Measurements from ENCODE around the gene ATAD2B.

Gene ATAD2B

DNA sequence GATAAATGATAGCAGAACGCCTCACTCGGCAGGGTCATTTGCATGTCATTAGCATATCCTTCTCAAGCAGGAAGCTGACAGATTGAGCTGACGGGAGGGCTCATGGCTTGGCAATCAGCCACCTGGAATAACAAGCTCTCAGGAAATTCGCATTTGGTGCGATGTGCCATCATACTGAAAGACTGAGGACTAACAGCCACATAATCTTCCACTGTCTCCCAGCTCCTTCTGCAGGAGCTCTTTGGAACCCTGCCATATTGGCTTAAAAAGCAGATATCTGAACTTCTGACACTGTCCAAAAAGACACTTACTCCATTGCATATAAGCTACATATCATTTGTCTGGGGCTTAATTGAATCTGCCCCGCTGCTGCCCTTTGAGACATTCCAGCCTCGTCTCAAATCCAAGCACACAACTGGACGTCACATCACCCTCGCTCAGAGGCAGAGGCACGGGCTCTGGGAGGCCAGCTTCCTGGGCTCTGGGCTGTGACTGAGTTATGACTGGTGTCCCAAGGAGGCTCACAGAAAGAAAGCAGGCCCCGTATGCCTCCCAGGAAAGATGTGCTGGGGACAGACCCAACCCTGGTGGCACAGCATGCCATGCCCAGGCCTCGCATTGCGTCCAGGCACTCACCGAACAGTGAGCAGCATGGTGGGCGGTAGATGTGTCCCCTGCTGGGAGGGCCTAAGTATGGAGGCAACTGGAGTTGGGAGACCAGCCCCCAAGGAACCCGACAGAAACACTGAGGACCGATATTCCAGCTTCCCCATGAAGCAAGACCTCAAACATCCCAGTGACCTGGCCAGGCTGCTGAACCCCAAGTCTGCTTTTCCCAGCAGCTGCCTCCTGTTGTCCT is 228.0 kb downstream of the ATAD2B start:
- no peak overlapping the region for H2BK120ac ChIP-seq (ENCODE audit: insufficient read depth, low read length, poor library complexity)
- no peaks in the 10 kb centered on the region for H3K79me1 ChIP-seq (ENCODE audit: low read length)
- no peak overlapping the region for H3K4me3 ChIP-seq (ENCODE audit: low read depth, low read length)
- no peak overlapping the region for H3K4me2 ChIP-seq (ENCODE audit: low read length)
- H4K91ac ChIP-seq (ENCODE audit: low read depth, low read length): no peak overlapping the region
- H4K12ac ChIP-seq (ENCODE audit: low read depth, low read length): no peak overlapping the region
- no peak overlapping the region for H2BK12ac ChIP-seq (ENCODE audit: low read length)
- no peak overlapping the region for H4K8ac ChIP-seq (ENCODE audit: low read depth, low read length)
- no peak overlapping the region for H3K23ac ChIP-seq (ENCODE audit: low read length)
- H3K14ac ChIP-seq (ENCODE audit: low read length): no peak overlapping the region
- no peak overlapping the region for H3K27ac ChIP-seq (ENCODE audit: low read depth, low read length)
- peaks cover 29 to 52% of the 10 kb centered on the region in 2 experiments for H3K36me3 ChIP-seq (ENCODE audit: control insufficient read depth in 1 of 2, insufficient read depth in 2 of 2, low read length in 2 of 2)
- H3K27me3 ChIP-seq (ENCODE audit: insufficient read depth, low read length): no peaks in the 10 kb centered on the region
- H3K4ac ChIP-seq (ENCODE audit: low read depth, low read length): no peak overlapping the region
- WGBS (ENCODE audit: extremely low coverage, insufficient coverage, insufficient read length): no CpG with 5 or more reads among the region's 17 CpGs
- no peak overlapping the region for H2AK5ac ChIP-seq (ENCODE audit: low read length)
- no peak for DNase-seq
- no peak overlapping the region for H3K18ac ChIP-seq (ENCODE audit: low read length)
- H3K79me2 ChIP-seq (ENCODE audit: control insufficient read depth, insufficient read depth, low read length, poor library complexity): no peaks in the 10 kb centered on the region
- H3K4me1 ChIP-seq (ENCODE audit: control insufficient read depth in 1 of 2, insufficient read depth in 2 of 2, low read length in 2 of 2): no peaks in the 10 kb centered on the region
- H2BK5ac ChIP-seq (ENCODE audit: low read depth, low read length, poor library complexity): no peak overlapping the region
- no peak overlapping the region for H3K9ac ChIP-seq (ENCODE audit: low read length)
- H3K9me3 ChIP-seq (ENCODE audit: insufficient read depth, low read depth, low read length): peaks cover 11% of the 10 kb centered on the region
- no peak overlapping the region for H2AFZ ChIP-seq (ENCODE audit: insufficient read depth, low read length, poor library complexity)
